ENCODE data around the gene ZBTB20. TPM values are rescaled to one million over a fixed set of nuclear protein-coding genes. Genes with fewer than 3 reads are reported as not detected.
A peak's percentile ranks its signal among the peaks of the same experiment; 100 is the strongest.

The ZBTB20 gene
- total RNA-seq, 1 experiment from 2014 or later: 3.7 TPM

- Histone ChIP-seq H3K36me3 (ENCODE audit: low read depth, low read length) (no peaks in the 10 kb centered on the region), H3F3A (ENCODE audit: low read length, unreplicated experiment) (no peaks in the 10 kb centered on the region), H4K20me1 (ENCODE audit: low read length) (no peaks in the 10 kb centered on the region), H3K4me3 (ENCODE audit: low read length) (no peak overlapping the region), H3K27me3 (ENCODE audit: low read length) (peaks cover 40% of the 10 kb centered on the region), H2AFZ (ENCODE audit: low read length) (no peak overlapping the region), H3K9ac (ENCODE audit: low read length) (no peak overlapping the region), H3K79me2 (ENCODE audit: low read length) (no peaks in the 10 kb centered on the region), H3K27ac (ENCODE audit: low read length) (no peak overlapping the region), H3K4me1 (ENCODE audit: insufficient read depth, low read length) (no peaks in the 10 kb centered on the region), H3K4me2 (ENCODE audit: low read length) (no peak overlapping the region), H3K9me2 (replicated peaks; ENCODE audit: low read length) (no peaks in the 10 kb centered on the region), H3K9me3 (ENCODE audit: low read length) (no peaks in the 10 kb centered on the region)
- intact Hi-C loops (cut with micrococcal nuclease): no loop called here
- TF ChIP-seq EZH2 (IDR thresholded peaks at IDR 0.05; ENCODE audit: low read length, unreplicated experiment) (no peak), CTCF (conservative IDR thresholded peaks at IDR 0.05; ENCODE audit: low read depth, low read length) (no peak), EZH2phosphoT487 (IDR thresholded peaks at IDR 0.05; ENCODE audit: borderline replicate concordance, low read length) (no peak)
- no TSS peak for BruUV-seq (replicated peaks)
- POLR2A ChIA-PET (ENCODE audit: unreplicated experiment): interaction anchor here (0.6 kb wide), 1 partner anchor 149 kb away, joined by 4 read pairs; no protein-coding TSS in a partner anchor
- DNase-seq (no peak), ATAC-seq (no peak)
- CTCF ChIA-PET: no interaction called here
Observed at GRCh38 chr3:114455432-114455831, 691.7 kb downstream of the ZBTB20 start.

- intact Hi-C loops (cut with micrococcal nuclease): no loop called here
- Histone ChIP-seq H3K36me3 (ENCODE audit: low read depth, low read length) (no peaks in the 10 kb centered on the region), H3K4me3 (ENCODE audit: low read length) (no peak overlapping the region), H3K27ac (ENCODE audit: low read length) (no peak overlapping the region), H3K9me3 (ENCODE audit: low read length) (no peaks in the 10 kb centered on the region), H3K79me2 (ENCODE audit: low read length) (no peaks in the 10 kb centered on the region), H3K9me2 (replicated peaks; ENCODE audit: low read length) (no peaks in the 10 kb centered on the region), H3F3A (ENCODE audit: low read length, unreplicated experiment) (no peaks in the 10 kb centered on the region), H3K4me1 (ENCODE audit: insufficient read depth, low read length) (no peaks in the 10 kb centered on the region), H2AFZ (ENCODE audit: low read length) (no peak overlapping the region), H3K27me3 (ENCODE audit: low read length) (peaks cover 40% of the 10 kb centered on the region), H4K20me1 (ENCODE audit: low read length) (no peaks in the 10 kb centered on the region), H3K4me2 (ENCODE audit: low read length) (no peak overlapping the region), H3K9ac (ENCODE audit: low read length) (no peak overlapping the region)
- POLR2A ChIA-PET (ENCODE audit: unreplicated experiment): interaction anchor here (0.6 kb wide), 1 partner anchor 149 kb away, joined by 4 read pairs; no protein-coding TSS in a partner anchor
- TF ChIP-seq EZH2 (IDR thresholded peaks at IDR 0.05; ENCODE audit: low read length, unreplicated experiment): no peak
- TF ChIP-seq CTCF (conservative IDR thresholded peaks at IDR 0.05; ENCODE audit: low read depth, low read length): no peak
- no peak for TF ChIP-seq EZH2phosphoT487 (IDR thresholded peaks at IDR 0.05; ENCODE audit: borderline replicate concordance, low read length)
- DNase-seq (no peak), ATAC-seq (peak; percentile 39)
- BruUV-seq (replicated peaks): no TSS peak
- CTCF ChIA-PET: no interaction called here
Observed at GRCh38 chr3:114454551-114455251, 692.4 kb downstream of the ZBTB20 start.

DNA sequence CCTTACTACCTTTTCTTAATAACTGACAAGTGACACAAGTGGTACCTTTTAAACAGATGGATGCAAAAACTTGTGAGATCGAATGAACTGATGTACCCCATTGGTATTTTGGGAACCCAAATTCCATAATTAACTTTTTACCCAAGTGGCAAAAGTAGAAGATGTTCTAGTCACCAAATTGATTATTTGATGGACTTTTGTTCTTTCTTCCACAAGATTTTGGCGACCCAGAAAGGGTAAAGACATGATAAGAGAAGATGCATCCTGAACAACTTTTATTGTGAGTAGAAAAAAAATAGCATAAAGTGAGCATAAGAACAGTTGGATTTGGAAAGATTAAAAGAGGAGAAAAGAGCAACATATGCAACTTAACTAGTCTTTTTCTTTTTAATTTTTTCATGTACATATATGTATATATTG lies 693.7 kb downstream of the ZBTB20 start:
- Histone ChIP-seq H3K9me3 (ENCODE audit: low read length) (no peaks in the 10 kb centered on the region), H4K20me1 (ENCODE audit: low read length) (no peaks in the 10 kb centered on the region), H3K4me1 (ENCODE audit: insufficient read depth, low read length) (no peaks in the 10 kb centered on the region), H2AFZ (ENCODE audit: low read length) (no peak overlapping the region), H3F3A (ENCODE audit: low read length, unreplicated experiment) (no peaks in the 10 kb centered on the region), H3K4me2 (ENCODE audit: low read length) (no peak overlapping the region), H3K27ac (ENCODE audit: low read length) (no peak overlapping the region), H3K9me2 (replicated peaks; ENCODE audit: low read length) (no peaks in the 10 kb centered on the region), H3K36me3 (ENCODE audit: low read depth, low read length) (no peaks in the 10 kb centered on the region), H3K9ac (ENCODE audit: low read length) (no peak overlapping the region), H3K27me3 (ENCODE audit: low read length) (peaks cover 46% of the 10 kb centered on the region), H3K79me2 (ENCODE audit: low read length) (no peaks in the 10 kb centered on the region), H3K4me3 (ENCODE audit: low read length) (no peak overlapping the region)
- intact Hi-C loops (cut with micrococcal nuclease): no loop called here
- TF ChIP-seq EZH2phosphoT487 (IDR thresholded peaks at IDR 0.05; ENCODE audit: borderline replicate concordance, low read length): no peak
- TF ChIP-seq EZH2 (IDR thresholded peaks at IDR 0.05; ENCODE audit: low read length, unreplicated experiment): no peak
- TF ChIP-seq CTCF (conservative IDR thresholded peaks at IDR 0.05; ENCODE audit: low read depth, low read length): no peak
- ATAC-seq (no peak), DNase-seq (no peak)
- BruUV-seq (replicated peaks): no TSS peak
- CTCF ChIA-PET: no interaction called here
- POLR2A ChIA-PET (ENCODE audit: unreplicated experiment): interaction anchor here (0.6 kb wide), 1 partner anchor 459 kb away, joined by 5 read pairs; no protein-coding TSS in a partner anchor

All from PC-3 (cell line).